B cell (primary cell): ENCODE results near the gene KRTAP10-2.

Experiments used
- CTCF ChIP-seq: fragments of 200-600 bp; IDR thresholded peaks from one replicate; pipeline ENCODE4 v1.8.0; 2022; ENCODE audit warnings: antibody characterized with exemption, mild to moderate bottlenecking
- EZH2 ChIP-seq: IDR thresholded peaks from 2 replicates; pipeline ENCODE4 v1.6.1; 2012; ENCODE audit warnings: borderline replicate concordance, low read depth, mild to moderate bottlenecking, moderate library complexity, low read length; ENCODE audit not compliant: insufficient read depth, poor library complexity, severe bottlenecking

GRCh38 chr21:44566403-44566802 is 15.1 kb upstream of the KRTAP10-2 start:
- no peak for TF ChIP-seq CTCF
- TF ChIP-seq EZH2, result no peak
